Transverse colon (tissue), 4 donors: Measurements from ENCODE around the gene TBX1. TPM values are rescaled to one million over a fixed set of nuclear protein-coding genes. Genes with fewer than 3 reads are reported as not detected.

Source experiments
- DNase-seq: peaks from one replicate; pipeline ENCODE4 v3.0.0-alpha.2; 2019
- H3K27ac ChIP-seq, 4 donors: fragments of 200-600 bp; sonication (generic); 2 replicates each; pipeline ENCODE4 v1.5.1; 2016 to 2018; ENCODE audit warnings: inconsistent platforms in 4 of 4
- H3K27me3 ChIP-seq: fragments of 200-600 bp; sonication (generic); 2 replicates; pipeline ENCODE4 v1.5.1; 2017; ENCODE audit warnings: inconsistent platforms
- H3K36me3 ChIP-seq, 4 donors: fragments of 200-600 bp; sonication (generic); 2 replicates each; pipeline ENCODE4 v1.5.1; 2017 to 2019; ENCODE audit warnings: inconsistent platforms in 4 of 4
- H3K4me1 ChIP-seq, 4 donors: fragments of 200-600 bp; sonication (generic); 2 replicates each; pipeline ENCODE4 v1.5.1; 2017 to 2020; ENCODE audit warnings: inconsistent platforms in 4 of 4
- H3K4me3 ChIP-seq, 4 donors: fragments of 200-600 bp; sonication (generic); 1 replicate in 1 of 4; 2 replicates in 3 of 4; pipeline versions ENCODE4 v1.5.1 to v1.6.1; 2017 to 2019; ENCODE audit warnings: inconsistent platforms in 4 of 4
- H3K9me3 ChIP-seq, 2 donors: fragments of 200-600 bp; sonication (generic); 2 replicates each; pipeline ENCODE4 v1.5.1; 2017 to 2019; ENCODE audit warnings: inconsistent platforms in 2 of 2
- CTCF ChIP-seq, 5 experiments: fragments of 200-600 bp in 3 of 5; fragments of 450-650 bp in 2 of 5; sonication (generic) in 3 of 5; IDR thresholded peaks; 1 replicate in 2 of 5; 2 replicates in 3 of 5; pipeline ENCODE4 v1.5.1; 2016 to 2017; ENCODE audit warnings: antibody characterized with exemption in 5 of 5, inconsistent platforms in 3 of 5, mild to moderate bottlenecking in 2 of 5, moderate library complexity in 1 of 5
- EP300 ChIP-seq: sonication (generic); formaldehyde crosslinking; IDR thresholded peaks from one replicate; pipeline ENCODE4 v1.6.1; 2017; ENCODE audit warnings: antibody characterized with exemption, low read depth
- POLR2A ChIP-seq: fragments of 450-650 bp; IDR thresholded peaks from one replicate; pipeline ENCODE4 v1.6.1; 2016; ENCODE audit warnings: antibody characterized with exemption, mild to moderate bottlenecking, moderate library complexity
- POLR2AphosphoS5 ChIP-seq, 3 donors: sonication (generic); formaldehyde crosslinking; IDR thresholded peaks; one replicate each; pipeline ENCODE4 v1.6.1; 2016; ENCODE audit warnings: antibody characterized with exemption in 3 of 3
- WGBS, 2 donors: methylation state at CpG; one replicate each; pipeline ENCODE4 v1.1.5; 2018; ENCODE audit warnings: low coverage in 1 of 2; 5-methylcytosine and 5-hydroxymethylcytosine counted together
- in situ Hi-C, 4 donors: fragments of 200-750 bp; cut with MboI; loops; one replicate each; pipeline versions ENCODE4 v1.15.0 to v1.15.1; 2017; ENCODE audit warnings: low sequenced_read_pairs in 3 of 4, low pct_ligation_motif_present in 1 of 4, low pct_unique_long_range_greater_than_20kb in 1 of 4
- intact Hi-C: fragments of 100-400 bp; cut with DNase I; formaldehyde crosslinking; loops from one replicate; pipeline ENCODE4 v1.15.1; 2023; ENCODE audit warnings: low total_unique reads
- total RNA-seq, 4 donors: library from RNA; depleted of rRNA; stranded (reverse); fragments of >200 nt; gene quantifications; one replicate each; pipeline ENCODE4 v1.1.0, GENCODE V29; 2016

Gene TBX1
- total RNA-seq, 4 donors from 2014 or later = 1.1 to 1.3 TPM; not detected in 2

- 97% methylated on average over 9 of the region's 9 CpGs; no CpG with 5 or more reads in 1 of the 2 donors for WGBS, 2 donors
Measured at GRCh38 chr22:19787849-19788141, 27.2 kb downstream of the TBX1 start.

GRCh38 chr22:19788661-19789225 is 28.2 kb downstream of the TBX1 start:
- WGBS, 2 donors = 96% methylated on average over 34 of the region's 34 CpGs; no CpG with 5 or more reads in 1 of the 2 donors
- no peaks in the 10 kb centered on the region for H3K9me3 ChIP-seq
- no peak for DNase-seq
- TF ChIP-seq EP300 (no peak), CTCF (IDR thresholded peaks at IDR 0.05) (no peak), POLR2AphosphoS5 (IDR thresholded peaks at IDR 0.05) (no peak), POLR2A (no peak)
- intact Hi-C loops (no loop called here), in situ Hi-C loops (no loop called here)
- H3K4me3 ChIP-seq = no peak overlapping the region
- H3K27ac ChIP-seq = no peak overlapping the region
- no peaks in the 10 kb centered on the region for H3K36me3 ChIP-seq
- peaks cover 1% of the 10 kb centered on the region for H3K27me3 ChIP-seq
- no peaks in the 10 kb centered on the region for H3K4me1 ChIP-seq

More at GRCh38 chr22:19787849-19788141, 27.2 kb downstream of the TBX1 start:
- Histone ChIP-seq H3K27ac (no peak overlapping the region), H3K36me3 (no peaks in the 10 kb centered on the region), H3K4me1 (no peaks in the 10 kb centered on the region), H3K27me3 (peaks cover 9% of the 10 kb centered on the region), H3K9me3 (no peaks in the 10 kb centered on the region), H3K4me3 (no peak overlapping the region)
- in situ Hi-C loops (no loop called here), intact Hi-C loops (no loop called here)
- TF ChIP-seq POLR2AphosphoS5 (IDR thresholded peaks at IDR 0.05) (no peak), POLR2A (no peak), CTCF (IDR thresholded peaks at IDR 0.05) (no peak), EP300 (no peak)
- DNase-seq = no peak

- intact Hi-C loops (no loop called here), in situ Hi-C loops (no loop called here)
- 90 to 100% methylated on average over 1 to 16 of the region's 16 CpGs for WGBS, 2 donors
- no peak for DNase-seq
- no peaks in the 10 kb centered on the region for H3K27me3 ChIP-seq
- H3K4me3 ChIP-seq = no peak overlapping the region
- H3K27ac ChIP-seq = no peak overlapping the region
- H3K4me1 ChIP-seq = no peaks in the 10 kb centered on the region
- no peaks in the 10 kb centered on the region for H3K36me3 ChIP-seq
- TF ChIP-seq POLR2A (no peak), POLR2AphosphoS5 (IDR thresholded peaks at IDR 0.05) (no peak), CTCF (IDR thresholded peaks at IDR 0.05) (no peak), EP300 (no peak)
- no peaks in the 10 kb centered on the region for H3K9me3 ChIP-seq
Measured at GRCh38 chr22:19789406-19789805, 28.8 kb downstream of the TBX1 start.

- Histone ChIP-seq H3K27me3 (no peaks in the 10 kb centered on the region), H3K4me1 (no peaks in the 10 kb centered on the region), H3K9me3 (no peaks in the 10 kb centered on the region), H3K36me3 (no peaks in the 10 kb centered on the region), H3K27ac (no peak overlapping the region), H3K4me3 (no peak overlapping the region)
- no peak for DNase-seq
- 90 to 97% methylated on average over 6 of the region's 6 CpGs for WGBS, 2 donors
- intact Hi-C loops = no loop called here
- in situ Hi-C loops = no loop called here
- no peak for TF ChIP-seq EP300
- TF ChIP-seq POLR2AphosphoS5 (IDR thresholded peaks at IDR 0.05) = no peak
- no peak for TF ChIP-seq CTCF (IDR thresholded peaks at IDR 0.05)
- TF ChIP-seq POLR2A = no peak
Measured at GRCh38 chr22:19789828-19790227, 29.2 kb downstream of the TBX1 start.
